HepG2 (cell line): Measurements from ENCODE around the gene ODC1. TPM values are rescaled to one million over a fixed set of nuclear protein-coding genes. Genes with fewer than 3 reads are reported as not detected.

Experiments
- FOXC1 ChIP-seq: sonication (generic); formaldehyde crosslinking; IDR thresholded peaks from 2 replicates; pipeline ENCODE4 v1.8.0; 2022; ENCODE audit warnings: mild to moderate bottlenecking, missing genetic modification reagents, borderline replicate concordance
- FUBP1 ChIP-seq: sonication (generic); formaldehyde crosslinking; IDR thresholded peaks from 2 replicates; pipeline ENCODE4 v1.5.1; 2020; ENCODE audit warnings: missing genetic modification reagents, mild to moderate bottlenecking, borderline replicate concordance
- HNRNPK ChIP-seq: fragments of 200-400 bp; formaldehyde crosslinking; IDR thresholded peaks from 2 replicates; pipeline ENCODE4 v1.6.1; 2018; ENCODE audit warnings: low read length, low read depth, moderate library complexity, mild to moderate bottlenecking; ENCODE audit not compliant: poor library complexity, severe bottlenecking
- MAFG ChIP-seq: sonication (generic); formaldehyde crosslinking; IDR thresholded peaks from 2 replicates; pipeline ENCODE4 v1.5.1; 2020; ENCODE audit warnings: mild to moderate bottlenecking, missing genetic modification reagents
- MBD4 ChIP-seq: IDR thresholded peaks from 2 replicates; pipeline ENCODE4 v1.6.1; 2012; ENCODE audit warnings: low read length, inconsistent platforms, borderline replicate concordance
- MEIS2 ChIP-seq: sonication (generic); formaldehyde crosslinking; IDR thresholded peaks from 2 replicates; pipeline ENCODE4 v1.9.0; 2021; ENCODE audit warnings: mild to moderate bottlenecking, missing genetic modification reagents
- NPAS2 ChIP-seq: sonication (generic); formaldehyde crosslinking; IDR thresholded peaks from 2 replicates; pipeline ENCODE4 v1.8.0; 2022; ENCODE audit warnings: mild to moderate bottlenecking, missing genetic modification reagents, borderline replicate concordance
- TERF1 ChIP-seq: sonication (generic); formaldehyde crosslinking; IDR thresholded peaks from 2 replicates; pipeline ENCODE4 v1.8.0; 2022; ENCODE audit warnings: mild to moderate bottlenecking, missing genetic modification reagents, moderate library complexity
- WIZ ChIP-seq: sonication (generic); formaldehyde crosslinking; IDR thresholded peaks from 2 replicates; pipeline ENCODE4 v1.5.1; 2020; ENCODE audit warnings: mild to moderate bottlenecking, missing genetic modification reagents
- ZNF543 ChIP-seq: sonication (generic); formaldehyde crosslinking; IDR thresholded peaks from 2 replicates; pipeline ENCODE4 v1.4.0; 2020; ENCODE audit warnings: mild to moderate bottlenecking, missing genetic modification reagents
- ZNF549 ChIP-seq: sonication (generic); formaldehyde crosslinking; IDR thresholded peaks from 2 replicates; pipeline ENCODE4 v1.5.0; 2020; ENCODE audit warnings: missing genetic modification reagents
- ZNF556 ChIP-seq: sonication (generic); formaldehyde crosslinking; IDR thresholded peaks from 2 replicates; pipeline ENCODE4 v1.4.0; 2020; ENCODE audit warnings: mild to moderate bottlenecking, missing genetic modification reagents, borderline replicate concordance
- ZNF570 ChIP-seq: sonication (generic); formaldehyde crosslinking; IDR thresholded peaks from 2 replicates; pipeline ENCODE4 v1.4.0; 2020; ENCODE audit warnings: mild to moderate bottlenecking, missing genetic modification reagents, borderline replicate concordance
- ZNF724P ChIP-seq: sonication (generic); formaldehyde crosslinking; IDR thresholded peaks from 2 replicates; pipeline ENCODE4 v1.8.0; 2022; ENCODE audit warnings: missing genetic modification reagents, borderline replicate concordance
- polyA plus RNA-seq, 8 experiments: library from polyadenylated mRNA; depleted of rRNA in 3 of 8; stranded (reverse) in 7 of 8; unstranded in 1 of 8; fragments of >200 nt; fragmentation: Illumina TruSeq in 4 of 8; extraction: Trizol in 4 of 8; gene quantifications; 2 replicates each; pipeline versions ENCODE4 v1.2.1 to v1.2.3, GENCODE V29; 2011 to 2016; ENCODE audit warnings: low read depth in 4 of 8, missing spikeins in 1 of 8, mixed read lengths in 1 of 8; ENCODE audit not compliant: insufficient read depth in 1 of 8
- total RNA-seq, 5 experiments: library from RNA; depleted of rRNA; stranded (reverse); fragments of >200 nt; fragmentation: Illumina TruSeq; extraction: Trizol; gene quantifications; 2 replicates each; pipeline ENCODE4 v1.2.3, GENCODE V29; 2016; ENCODE audit warnings: low read depth in 1 of 5
- TF ChIP-seq, protein P1 (sequence below): sonication (generic); formaldehyde crosslinking; IDR thresholded peaks from 2 replicates; pipeline ENCODE4 v1.4.0; 2020; ENCODE audit warnings: missing genetic modification reagents
- TF ChIP-seq, protein P2 (sequence below), 2 experiments: sonication (generic) in 1 of 2; formaldehyde crosslinking in 1 of 2; IDR thresholded peaks; 2 replicates each; pipeline versions ENCODE4 v1.4.0 to v1.6.1; 2018 to 2020; ENCODE audit warnings: missing genetic modification reagents in 2 of 2, borderline replicate concordance in 1 of 2, low read depth in 1 of 2, mild to moderate bottlenecking in 1 of 2, missing biosample characterization in 1 of 2
- TF ChIP-seq, protein P3 (sequence below): sonication (generic); formaldehyde crosslinking; IDR thresholded peaks from 2 replicates; pipeline ENCODE4 v1.8.1; 2022; ENCODE audit warnings: low read depth, mild to moderate bottlenecking, missing genetic modification reagents

The ODC1 gene
- total and polyA plus RNA-seq, 2 of the 13 experiments (the other 11 are each of a cell fraction or from before 2014, with no cell fraction given), result 142 to 371 TPM

- TF ChIP-seq TERF1 (CRISPR knock-in tag) (no peak), ZNF549 (CRISPR knock-in tag) (no peak), HNRNPK (no peak), ZNF570 (CRISPR knock-in tag) (no peak), MBD4 (no peak), FOXC1 (no peak), MAFG (CRISPR knock-in tag) (no peak), NPAS2 (CRISPR knock-in tag) (no peak), FUBP1 (no peak), WIZ (0 out of 2 replicates have a peak, but pooled peaks have one; percentile 44), MEIS2 (CRISPR knock-in tag) (no peak; the same call in 1 of the 2 replicates), ZNF724P (CRISPR knock-in tag) (no peak), ZNF543 (no peak; the same call in none of the 2 replicates), ZNF556 (CRISPR knock-in tag) (no peak)
- TF ChIP-seq, protein P1, sequence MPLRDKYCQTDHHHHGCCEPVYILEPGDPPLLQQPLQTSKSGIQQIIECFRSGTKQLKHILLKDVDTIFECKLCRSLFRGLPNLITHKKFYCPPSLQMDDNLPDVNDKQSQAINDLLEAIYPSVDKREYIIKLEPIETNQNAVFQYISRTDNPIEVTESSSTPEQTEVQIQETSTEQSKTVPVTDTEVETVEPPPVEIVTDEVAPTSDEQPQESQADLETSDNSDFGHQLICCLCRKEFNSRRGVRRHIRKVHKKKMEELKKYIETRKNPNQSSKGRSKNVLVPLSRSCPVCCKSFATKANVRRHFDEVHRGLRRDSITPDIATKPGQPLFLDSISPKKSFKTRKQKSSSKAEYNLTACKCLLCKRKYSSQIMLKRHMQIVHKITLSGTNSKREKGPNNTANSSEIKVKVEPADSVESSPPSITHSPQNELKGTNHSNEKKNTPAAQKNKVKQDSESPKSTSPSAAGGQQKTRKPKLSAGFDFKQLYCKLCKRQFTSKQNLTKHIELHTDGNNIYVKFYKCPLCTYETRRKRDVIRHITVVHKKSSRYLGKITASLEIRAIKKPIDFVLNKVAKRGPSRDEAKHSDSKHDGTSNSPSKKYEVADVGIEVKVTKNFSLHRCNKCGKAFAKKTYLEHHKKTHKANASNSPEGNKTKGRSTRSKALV (CRISPR knock-in tag), result no peak; the same call in 1 of the 2 replicates
- TF ChIP-seq, protein P2, sequence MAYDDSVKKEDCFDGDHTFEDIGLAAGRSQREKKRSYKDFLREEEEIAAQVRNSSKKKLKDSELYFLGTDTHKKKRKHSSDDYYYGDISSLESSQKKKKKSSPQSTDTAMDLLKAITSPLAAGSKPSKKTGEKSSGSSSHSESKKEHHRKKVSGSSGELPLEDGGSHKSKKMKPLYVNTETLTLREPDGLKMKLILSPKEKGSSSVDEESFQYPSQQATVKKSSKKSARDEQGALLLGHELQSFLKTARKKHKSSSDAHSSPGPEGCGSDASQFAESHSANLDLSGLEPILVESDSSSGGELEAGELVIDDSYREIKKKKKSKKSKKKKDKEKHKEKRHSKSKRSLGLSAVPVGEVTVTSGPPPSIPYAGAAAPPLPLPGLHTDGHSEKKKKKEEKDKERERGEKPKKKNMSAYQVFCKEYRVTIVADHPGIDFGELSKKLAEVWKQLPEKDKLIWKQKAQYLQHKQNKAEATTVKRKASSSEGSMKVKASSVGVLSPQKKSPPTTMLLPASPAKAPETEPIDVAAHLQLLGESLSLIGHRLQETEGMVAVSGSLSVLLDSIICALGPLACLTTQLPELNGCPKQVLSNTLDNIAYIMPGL (CRISPR knock-in tag; IDR thresholded peaks at IDR 0.05; ENCODE audit: borderline replicate concordance in 1 of 2, low read depth in 1 of 2), result peak in 1 of 2 experiments; percentile 45; a peak in 2 of 4 replicates
- TF ChIP-seq, protein P3, sequence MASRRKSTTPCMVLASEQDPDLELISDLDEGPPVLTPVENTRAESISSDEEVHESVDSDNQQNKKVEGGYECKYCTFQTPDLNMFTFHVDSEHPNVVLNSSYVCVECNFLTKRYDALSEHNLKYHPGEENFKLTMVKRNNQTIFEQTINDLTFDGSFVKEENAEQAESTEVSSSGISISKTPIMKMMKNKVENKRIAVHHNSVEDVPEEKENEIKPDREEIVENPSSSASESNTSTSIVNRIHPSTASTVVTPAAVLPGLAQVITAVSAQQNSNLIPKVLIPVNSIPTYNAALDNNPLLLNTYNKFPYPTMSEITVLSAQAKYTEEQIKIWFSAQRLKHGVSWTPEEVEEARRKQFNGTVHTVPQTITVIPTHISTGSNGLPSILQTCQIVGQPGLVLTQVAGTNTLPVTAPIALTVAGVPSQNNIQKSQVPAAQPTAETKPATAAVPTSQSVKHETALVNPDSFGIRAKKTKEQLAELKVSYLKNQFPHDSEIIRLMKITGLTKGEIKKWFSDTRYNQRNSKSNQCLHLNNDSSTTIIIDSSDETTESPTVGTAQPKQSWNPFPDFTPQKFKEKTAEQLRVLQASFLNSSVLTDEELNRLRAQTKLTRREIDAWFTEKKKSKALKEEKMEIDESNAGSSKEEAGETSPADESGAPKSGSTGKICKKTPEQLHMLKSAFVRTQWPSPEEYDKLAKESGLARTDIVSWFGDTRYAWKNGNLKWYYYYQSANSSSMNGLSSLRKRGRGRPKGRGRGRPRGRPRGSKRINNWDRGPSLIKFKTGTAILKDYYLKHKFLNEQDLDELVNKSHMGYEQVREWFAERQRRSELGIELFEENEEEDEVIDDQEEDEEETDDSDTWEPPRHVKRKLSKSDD (CRISPR knock-in tag), result no peak
Measured at GRCh38 chr2:10400978-10401951, 46.9 kb downstream of the ODC1 start (continued).
